HS-5 (cell line): ENCODE results near the gene MAP3K15.
A peak's percentile ranks its signal among the peaks of the same experiment; 100 is the strongest.

ENCODE experiments used
- DNase-seq: peaks from one replicate; pipeline ENCODE4 v3.0.0-alpha.2; 2012; ENCODE audit warnings: low read depth

MAP3K15 gene

DNA sequence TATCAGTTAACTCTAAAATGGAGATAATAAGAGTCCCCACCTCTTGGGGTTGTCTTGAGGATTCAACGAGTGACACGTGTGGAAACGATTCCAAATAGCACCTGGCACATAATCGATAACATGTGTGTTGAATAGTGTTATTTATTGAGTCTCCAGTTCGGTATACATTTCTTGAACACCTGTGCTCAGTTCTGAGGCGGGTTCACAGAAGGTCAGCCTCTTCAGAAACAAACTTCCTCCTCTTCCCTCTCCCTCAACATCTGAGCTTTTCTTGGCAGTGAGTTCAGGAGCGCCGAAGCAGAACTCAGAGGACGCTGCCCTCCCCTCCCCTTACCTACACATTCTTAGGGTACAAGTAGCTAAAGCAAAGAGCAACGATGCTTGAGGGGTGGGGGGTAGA is 170.6 kb downstream of the MAP3K15 start:
- DNase-seq = no peak

DNA sequence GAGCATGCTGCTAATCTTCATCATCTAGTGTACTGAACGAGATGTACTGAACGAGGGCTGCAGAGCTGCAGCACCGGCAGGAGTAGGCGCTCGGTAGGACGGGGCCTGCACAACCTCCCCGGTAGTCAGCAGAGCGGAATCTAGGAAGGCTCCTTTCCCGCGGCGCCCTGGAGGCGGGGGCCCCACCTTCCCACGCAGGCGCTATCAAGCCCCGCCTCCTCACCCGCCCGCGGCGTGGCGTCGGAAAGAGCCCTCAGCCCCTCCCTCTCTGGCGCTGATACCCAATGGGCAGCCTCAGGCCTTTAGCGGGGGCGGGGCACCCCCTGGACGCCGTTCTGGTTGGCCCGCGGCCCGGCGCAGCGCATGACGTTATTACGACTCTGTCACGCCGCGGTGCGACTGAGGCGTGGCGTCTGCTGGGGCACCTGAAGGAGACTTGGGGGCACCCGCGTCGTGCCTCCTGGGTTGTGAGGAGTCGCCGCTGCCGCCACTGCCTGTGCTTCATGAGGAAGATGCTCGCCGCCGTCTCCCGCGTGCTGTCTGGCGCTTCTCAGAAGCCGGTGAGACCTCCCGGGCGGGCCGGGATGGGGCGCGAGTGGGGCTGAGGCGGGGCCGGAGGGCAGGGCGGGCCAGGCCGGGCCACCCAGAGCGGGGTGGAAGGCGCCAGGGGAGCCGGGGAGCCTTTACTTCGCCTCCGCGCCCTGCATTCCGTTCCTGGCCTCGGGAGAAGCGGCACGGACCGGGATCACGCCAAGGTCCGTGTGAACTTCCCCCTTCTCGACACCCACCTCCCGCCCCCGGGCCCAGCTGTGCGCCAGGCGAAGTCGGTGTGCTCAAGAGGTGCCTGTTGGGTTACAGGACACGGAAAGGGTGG is 171.5 kb downstream of the MAP3K15 start, which contains the start of gene PDHA1:
TSS of gene PDHA1 (plus strand) at position 393 of the 874 bp plus-strand sequence. CDS start at position 504, 111 bp downstream.
- DNase-seq = peak; percentile 63

DNA sequence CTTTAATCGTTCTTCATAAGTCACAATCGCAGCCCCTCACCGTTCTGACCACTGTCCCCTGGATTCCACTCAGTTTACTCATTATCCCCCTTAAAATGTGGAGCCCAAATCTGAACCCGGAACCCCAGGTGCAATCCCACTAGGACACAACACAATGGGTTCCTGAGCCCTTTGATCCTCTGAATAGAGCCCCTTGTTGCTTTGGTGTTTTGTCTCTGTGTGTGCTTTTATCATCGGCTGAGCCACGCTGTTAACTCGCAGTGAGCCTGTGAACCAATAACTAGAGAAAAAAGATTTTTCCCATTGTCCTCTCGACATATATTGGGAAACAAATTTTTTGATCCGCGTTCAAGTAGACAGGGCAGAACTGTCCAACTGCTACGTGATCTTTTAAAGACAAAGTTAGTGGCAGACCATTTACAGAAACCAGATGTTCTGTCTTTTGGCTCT is 172.2 kb downstream of the MAP3K15 start:
- DNase-seq = no peak

DNA sequence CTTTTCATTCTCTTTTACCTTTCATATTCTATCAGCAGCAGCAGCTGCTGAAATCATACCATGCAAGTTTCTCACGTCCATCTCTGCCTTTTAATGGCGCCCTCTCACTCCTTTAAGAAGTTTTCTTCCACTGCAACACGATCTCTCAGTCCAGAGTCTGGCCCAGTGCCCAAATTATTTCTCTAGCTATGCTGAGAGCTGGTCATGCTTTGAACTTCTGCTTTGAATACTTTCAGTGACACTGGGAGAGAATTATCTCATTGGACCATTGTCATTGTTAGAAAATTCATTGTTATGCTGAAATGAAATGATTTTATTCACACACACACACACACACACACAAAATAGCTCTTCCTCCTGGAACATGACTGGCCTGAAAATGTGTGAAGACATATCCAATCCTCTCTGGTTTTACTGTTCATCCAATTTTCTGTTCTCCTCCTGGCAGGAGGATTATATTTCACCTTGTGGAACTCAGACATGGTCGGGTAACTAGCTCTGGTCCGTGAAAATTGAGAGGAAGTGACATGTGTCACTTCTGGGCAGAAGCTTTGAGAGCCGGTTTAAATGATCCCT is 172.9 kb downstream of the MAP3K15 start:
- no peak for DNase-seq

DNA sequence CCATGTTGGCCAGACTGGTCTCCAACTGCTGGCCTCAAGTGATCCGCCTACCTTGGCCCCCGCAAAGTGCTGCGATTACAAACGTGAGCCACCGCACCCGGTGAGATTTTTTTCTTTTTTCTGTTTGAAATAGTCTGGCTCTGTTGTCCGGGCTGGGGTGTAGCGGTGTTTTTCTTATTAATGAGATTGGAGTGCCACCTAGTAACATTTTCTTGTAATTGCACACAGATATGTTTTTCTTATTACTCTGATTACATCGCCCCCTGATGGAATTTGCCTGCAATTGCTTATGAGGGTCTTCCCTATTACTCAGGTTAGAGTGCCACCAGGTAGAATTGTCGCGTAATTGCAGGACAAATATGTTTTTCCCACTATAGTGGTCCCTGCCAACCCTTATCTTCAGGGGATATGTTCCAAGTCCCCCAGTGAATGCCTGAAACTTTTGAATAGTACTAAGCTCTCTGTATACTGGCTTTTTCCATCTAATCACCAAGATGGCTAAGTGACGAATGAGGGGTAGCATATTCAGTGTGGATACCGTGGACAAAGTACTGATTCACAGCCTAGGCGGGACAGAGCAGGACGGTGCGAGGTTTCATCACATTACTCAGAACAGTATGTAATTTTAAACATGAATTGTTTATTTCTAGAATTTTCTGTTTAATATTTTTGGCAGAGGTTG is 180.2 kb downstream of the MAP3K15 start:
- DNase-seq = no peak

DNA sequence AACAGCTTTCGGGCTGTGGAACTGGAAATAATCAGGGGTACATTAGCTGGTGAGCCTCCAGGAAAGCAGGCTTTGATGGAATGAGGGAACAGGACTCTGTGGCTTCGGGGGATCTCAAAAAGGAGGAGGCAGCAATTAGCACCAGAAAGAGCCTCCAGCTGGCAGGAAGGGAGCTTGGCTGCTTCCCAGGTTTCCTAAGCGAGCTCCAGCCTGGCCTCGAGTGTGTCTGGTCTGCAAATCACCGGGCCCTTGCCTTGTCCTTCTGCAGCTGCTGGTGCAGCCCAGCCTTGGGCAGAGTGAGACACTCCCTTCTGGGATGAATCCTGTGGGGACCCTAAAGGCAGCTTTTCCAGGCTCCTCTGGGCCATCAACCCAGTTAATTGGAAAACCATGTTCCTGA is 182.3 kb downstream of the MAP3K15 start:
- no peak for DNase-seq

DNA sequence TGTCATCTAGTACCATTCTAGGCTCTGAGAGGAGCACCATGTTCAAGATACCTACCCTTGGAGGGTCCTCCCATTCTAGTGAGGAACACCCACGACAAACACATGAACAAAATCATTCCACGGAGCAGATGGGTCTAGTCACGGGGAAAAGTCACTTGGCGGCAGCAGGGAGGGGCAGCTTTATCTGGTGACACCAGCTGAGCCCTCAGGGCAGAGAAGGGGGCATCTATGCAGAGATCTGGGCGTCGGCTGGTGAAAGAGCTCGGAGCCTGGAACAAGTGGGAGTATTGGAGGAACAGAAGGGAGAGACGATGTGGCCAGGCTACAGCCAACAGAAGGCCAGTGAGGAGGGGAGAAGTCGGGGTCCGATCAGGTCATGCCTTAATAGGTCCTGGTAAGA is 183.5 kb downstream of the MAP3K15 start:
- DNase-seq = no peak

DNA sequence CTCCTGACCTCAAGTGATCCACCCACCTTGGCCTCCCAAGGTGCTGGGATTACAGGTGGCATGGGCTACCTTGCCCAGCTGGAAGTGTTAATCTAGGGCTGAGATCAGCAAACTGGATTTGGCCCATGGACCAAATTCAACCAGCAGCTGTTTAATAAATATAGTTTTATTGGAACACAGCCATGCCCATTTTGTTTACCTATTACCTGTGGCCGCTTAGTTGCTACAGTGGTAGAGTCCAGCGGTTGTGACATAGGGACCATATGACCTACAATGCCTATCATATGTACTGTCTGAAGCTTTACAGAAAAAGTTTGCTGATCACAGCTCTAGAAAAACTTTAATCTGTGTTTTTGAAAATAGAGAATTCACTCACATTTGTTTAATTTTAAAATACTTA is 188.7 kb downstream of the MAP3K15 start:
- DNase-seq = no peak
